Left ventricle myocardium superior (tissue), 1 donor: ENCODE results near the gene PP2D1. TPM values are rescaled to one million over a fixed set of nuclear protein-coding genes. Genes with fewer than 3 reads are reported as not detected.
A peak's percentile ranks its signal among the peaks of the same experiment; 100 is the strongest.
"Not testable (repeated sequence)": the region's sequence is repeated elsewhere in the genome, so short reads cannot be mapped to it uniquely, and the experiment has no call there.

ENCODE experiments used
- ATAC-seq: fragments of 200-7000 bp; cut with Tn5 transposase; one replicate; pipeline ENCODE4 v1.9.1; 2020; ENCODE audit warnings: mild to moderate bottlenecking, moderate library complexity
- DNase-seq: peaks from one replicate; pipeline ENCODE4 v3.0.0-alpha.2; 2020
- intact Hi-C: fragments of 100-400 bp; cut with micrococcal nuclease; formaldehyde crosslinking; loops from one replicate; pipeline ENCODE4 v1.11.0; 2022
- total RNA-seq: library from RNA; stranded (reverse); fragmentation: NEBNext Ultra II Directional; extraction: Animal tissue kit (Norgen Biotek cat#: 25700); gene quantifications from one replicate; pipeline ENCODE4 v1.2.1, GENCODE V29; 2021
- donor health status: DM: no; HTN: yes; CAD: no; lungs with severe emphysema.

Gene PP2D1
- total RNA-seq, 1 donor from 2014 or later: not detected

DNA sequence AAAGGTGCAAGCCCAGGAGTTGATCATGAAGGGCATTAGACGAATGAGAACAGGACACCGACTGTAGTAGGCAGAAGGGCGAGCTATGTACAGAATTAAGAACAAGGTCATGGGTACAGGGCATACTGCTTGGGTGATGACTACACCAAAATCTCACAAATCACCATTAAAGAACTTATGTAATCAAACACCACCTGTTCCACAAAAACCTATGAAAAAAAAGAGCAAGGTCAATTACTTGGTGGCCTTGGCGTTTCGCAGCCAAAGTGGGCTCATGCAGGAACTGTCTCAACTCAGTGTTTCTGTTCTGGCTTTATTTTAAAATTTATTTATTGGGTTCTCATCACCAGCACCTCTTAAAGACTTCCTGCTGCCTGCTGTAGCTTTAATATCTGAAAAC, 30.3 kb upstream of the PP2D1 start:
- intact Hi-C loops: no loop called here
- ATAC-seq (no peak), DNase-seq (no peak)

DNA sequence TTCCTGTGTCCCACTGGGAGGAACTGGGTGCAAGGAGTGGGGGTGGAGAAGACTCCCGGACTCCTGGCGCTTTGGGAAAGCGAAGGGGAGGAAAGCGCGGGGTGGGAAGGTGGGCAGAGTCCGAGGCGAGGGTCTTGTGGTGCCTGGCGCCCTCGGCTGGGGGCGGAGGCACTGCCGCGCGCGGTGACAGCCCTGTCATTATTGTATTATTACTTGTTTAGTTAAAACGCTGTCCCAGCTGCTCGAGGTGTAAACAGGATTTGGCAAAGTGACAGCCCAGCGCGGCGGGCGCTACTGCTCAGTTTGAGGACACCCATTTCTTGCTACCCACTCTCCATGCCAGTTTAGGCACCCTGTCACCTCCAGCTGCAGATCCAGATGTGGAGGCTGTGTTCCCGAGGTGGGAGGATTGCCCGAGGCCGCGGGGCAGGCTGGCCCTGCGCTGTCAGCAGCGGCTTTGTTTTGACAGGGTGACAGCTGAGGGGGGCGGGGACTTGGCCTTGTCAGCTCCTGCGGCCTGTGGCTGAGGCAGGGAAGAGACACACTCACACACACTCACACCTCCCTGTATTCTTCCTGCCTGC, 29.2 kb upstream of the PP2D1 start:
- intact Hi-C loops: no loop called here
- peak; percentile 86 for ATAC-seq
- peak; percentile 95 for DNase-seq

DNA sequence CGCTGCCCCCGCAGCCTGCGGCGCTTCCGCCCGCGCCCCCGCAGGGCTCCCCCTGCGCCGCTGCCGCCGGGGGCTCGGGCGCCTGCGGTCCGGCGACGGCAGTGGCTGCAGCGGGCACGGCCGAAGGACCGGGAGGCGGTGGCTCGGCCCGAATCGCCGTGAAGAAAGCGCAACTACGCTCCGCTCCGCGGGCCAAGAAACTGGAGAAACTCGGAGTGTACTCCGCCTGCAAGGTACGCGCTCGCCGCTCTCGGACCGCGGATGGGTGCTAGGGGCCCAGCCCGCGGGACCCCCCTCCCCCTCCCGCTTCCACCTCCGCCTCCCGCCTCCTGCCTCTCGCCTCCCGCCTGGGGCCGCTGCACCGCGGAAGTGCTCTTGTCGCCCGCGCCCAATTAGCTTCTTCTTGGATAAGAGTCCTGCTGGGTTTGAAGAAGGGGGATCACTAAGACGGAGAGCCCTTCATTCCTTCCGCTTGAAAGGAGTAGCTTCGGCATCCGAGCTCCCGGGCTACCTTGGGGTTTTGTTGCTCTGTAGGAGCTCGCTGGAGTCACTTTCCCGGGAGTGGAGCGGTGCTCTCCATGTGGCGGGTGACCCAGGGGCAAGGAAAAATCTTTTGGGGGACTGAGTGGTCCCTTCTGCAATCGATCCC, 28.6 kb upstream of the PP2D1 start:
- DNase-seq (peak; percentile 88), ATAC-seq (peak; percentile 69)
- intact Hi-C loops: no loop called here

DNA sequence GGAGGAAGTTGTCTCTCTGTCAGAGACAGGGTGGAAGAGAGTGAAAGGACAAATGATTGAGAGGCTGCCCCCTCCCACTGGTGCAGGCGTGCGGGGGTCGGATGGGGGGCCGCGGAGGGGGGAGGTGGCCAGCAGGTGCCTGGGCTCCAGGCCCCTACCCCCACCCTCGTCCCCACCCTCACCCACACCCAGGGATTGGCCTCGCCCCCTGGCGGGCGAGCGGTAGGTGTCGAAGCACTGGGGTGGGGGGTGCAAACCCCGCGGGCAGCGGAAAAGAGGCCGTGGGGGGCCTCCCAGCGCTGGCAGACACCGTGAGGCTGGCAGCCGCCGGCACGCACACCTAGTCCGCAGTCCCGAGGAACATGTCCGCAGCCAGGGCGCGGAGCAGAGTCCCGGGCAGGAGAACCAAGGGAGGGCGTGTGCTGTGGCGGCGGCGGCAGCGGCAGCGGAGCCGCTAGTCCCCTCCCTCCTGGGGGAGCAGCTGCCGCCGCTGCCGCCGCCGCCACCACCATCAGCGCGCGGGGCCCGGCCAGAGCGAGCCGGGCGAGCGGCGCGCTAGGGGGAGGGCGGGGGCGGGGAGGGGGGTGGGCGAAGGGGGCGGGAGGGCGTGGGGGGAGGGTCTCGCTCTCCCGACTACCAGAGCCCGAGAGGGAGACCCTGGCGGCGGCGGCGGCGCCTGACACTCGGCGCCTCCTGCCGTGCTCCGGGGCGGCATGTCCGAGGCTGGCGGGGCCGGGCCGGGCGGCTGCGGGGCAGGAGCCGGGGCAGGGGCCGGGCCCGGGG, 27.9 kb upstream of the PP2D1 start, which contains the start of gene KAT2B:
Gene KAT2B, plus strand, starts transcription at position 682 of the 783 bp plus-strand sequence. Its CDS starts 32 bp downstream, at position 714.
- peak; percentile 89 for DNase-seq
- ATAC-seq: peak; percentile 79
- intact Hi-C loops: no loop called here

DNA sequence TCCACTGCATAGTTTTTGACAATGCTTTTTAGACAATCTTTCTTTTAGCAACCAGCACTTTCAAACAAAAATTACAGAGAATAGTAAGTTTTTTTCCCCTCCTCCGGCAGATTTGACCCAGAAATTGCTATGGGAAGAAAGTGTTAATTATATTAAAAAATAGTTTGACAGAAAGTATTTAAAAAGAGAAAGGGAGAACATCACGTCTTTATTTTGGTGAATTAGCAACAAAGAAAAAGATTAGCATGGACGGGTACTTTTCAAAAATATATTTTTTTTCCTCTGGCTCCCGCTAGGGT, 27.4 kb upstream of the PP2D1 start:
- no peak for ATAC-seq
- intact Hi-C loops: no loop called here
- no peak for DNase-seq

DNA sequence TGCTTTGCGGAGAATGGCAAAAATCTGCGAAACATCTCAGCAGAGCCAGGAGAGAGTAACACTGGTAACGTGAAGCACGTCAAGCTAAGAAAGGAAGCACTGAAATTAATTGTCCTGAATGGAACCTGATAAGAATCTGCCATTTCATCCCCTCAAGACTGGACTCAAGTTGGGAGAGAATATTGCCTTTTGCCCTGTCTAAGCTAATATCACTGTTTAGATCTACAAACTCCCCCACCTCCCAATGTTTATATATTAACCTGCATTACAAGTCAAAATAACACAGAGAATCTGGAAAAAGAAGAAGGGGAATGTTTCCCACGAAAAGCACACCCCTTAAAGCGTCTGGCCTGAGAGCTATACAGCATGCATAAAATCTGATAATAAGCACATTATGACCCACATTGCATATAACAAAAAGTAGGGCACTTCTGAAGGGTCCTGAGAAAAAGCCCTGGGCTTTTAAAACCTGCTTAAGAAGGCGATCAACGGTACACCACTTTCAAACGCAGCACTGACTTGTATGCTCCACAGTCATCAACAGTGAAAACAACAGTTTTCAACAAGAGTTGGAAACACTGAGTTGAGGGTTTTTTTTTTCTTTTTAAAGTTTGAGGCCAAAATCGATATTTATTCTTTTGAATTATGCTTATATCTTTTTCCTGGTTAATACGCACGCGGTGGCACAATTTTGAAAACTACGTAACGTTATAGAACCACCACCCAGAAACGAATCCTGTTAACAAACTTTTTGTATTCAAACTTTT, 26.8 kb upstream of the PP2D1 start:
- ATAC-seq: no peak

DNA sequence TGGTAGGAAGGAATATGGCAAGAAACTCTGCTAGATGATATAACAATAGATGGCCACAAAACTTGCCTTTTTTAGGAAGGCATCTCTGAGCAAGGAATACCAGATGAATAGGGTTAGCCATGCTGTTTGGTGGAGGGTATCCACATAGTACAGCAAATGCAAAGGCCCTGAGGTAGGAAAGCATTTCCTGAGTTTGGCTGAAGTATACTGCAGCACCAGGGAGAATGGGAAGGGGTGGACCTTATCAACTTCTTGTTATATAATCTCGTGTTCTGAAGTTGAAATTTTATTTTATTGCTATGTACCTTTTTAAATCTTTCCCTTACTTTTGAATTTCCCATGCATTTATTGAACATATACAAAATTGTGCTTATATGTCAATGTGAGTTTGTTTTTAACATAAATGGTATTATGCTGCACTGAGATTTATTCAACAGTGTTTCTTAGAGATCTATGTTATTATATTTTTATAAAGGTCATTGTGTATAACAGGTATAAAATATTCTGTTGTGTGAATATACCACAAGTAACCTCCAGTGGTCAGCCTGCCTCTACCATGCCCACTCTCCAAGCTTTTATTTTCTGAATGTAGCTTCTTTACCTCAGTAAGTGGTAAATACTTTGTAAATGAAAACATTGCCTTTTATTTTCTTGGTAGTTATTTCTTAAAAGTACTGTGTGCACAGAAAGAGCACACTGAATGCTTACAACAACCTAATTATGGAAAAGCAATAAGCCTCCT, 25.4 kb upstream of the PP2D1 start:
- ATAC-seq (no peak), DNase-seq (no peak)
- intact Hi-C loops: no loop called here

More for the DNA sequence above, 26.8 kb upstream of the PP2D1 start:
- no peak for DNase-seq
- intact Hi-C loops: no loop called here

DNA sequence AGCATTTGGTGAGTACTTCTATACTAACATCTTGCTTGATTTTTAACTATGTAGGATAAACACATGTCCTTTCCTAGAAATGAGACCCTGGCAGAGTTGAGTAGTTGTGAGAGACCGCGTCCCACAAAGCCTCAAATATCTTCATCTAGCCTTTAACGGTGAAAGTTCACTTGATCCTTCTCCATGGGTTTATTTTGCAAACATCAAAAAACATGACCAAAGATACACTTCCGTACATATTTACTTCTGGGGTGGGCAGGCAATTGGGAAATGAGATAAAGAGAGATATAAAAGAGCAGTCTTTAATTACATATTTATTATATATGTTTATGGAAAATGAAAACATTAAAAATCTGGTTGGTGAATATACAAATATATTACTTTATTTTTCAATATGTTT, 23.0 kb upstream of the PP2D1 start:
- ATAC-seq: no peak
- intact Hi-C loops: no loop called here
- DNase-seq: no peak

DNA sequence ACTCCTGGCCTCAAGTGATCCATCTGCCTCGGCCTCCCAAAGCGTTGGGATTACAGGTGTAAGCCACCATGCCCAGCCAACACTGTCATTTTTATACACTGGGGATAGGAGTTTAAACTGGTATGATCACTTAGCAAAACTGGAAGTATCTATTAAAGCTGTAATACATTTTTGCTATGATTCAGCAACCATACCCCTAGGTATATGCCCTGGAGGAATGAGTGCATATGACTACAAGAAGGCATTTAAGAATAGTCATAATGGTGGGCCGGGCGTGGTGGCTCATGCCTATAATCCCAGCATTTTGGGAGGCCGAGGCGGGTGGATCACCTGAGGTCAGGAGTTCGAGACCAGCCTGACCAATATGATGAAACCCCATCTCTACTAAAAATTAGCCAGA, 19.9 kb upstream of the PP2D1 start:
- ATAC-seq, DNase-seq, intact Hi-C loops: not testable (repeated sequence)

DNA sequence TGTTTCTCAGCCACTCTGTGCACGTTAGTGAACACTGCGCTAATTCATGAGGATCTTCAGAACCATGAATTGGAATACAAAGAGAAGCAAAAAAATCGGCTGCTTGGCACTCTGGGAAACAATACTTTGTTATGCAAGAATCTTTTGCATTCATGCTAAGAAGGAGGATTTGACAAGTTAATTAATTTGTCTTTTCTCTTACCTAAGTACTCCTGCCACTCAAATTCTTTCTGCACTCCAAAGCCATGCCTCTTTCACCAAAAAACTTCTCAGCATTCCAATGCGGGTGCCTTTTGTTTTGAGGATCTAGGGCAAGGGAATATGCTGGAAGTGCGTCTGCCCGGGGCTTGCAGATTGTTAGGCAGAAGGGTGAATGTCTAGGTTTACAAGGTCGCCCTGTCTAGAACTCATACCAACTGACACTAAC, 16.9 kb upstream of the PP2D1 start:
- intact Hi-C loops: no loop called here
- ATAC-seq (no peak), DNase-seq (no peak)

DNA sequence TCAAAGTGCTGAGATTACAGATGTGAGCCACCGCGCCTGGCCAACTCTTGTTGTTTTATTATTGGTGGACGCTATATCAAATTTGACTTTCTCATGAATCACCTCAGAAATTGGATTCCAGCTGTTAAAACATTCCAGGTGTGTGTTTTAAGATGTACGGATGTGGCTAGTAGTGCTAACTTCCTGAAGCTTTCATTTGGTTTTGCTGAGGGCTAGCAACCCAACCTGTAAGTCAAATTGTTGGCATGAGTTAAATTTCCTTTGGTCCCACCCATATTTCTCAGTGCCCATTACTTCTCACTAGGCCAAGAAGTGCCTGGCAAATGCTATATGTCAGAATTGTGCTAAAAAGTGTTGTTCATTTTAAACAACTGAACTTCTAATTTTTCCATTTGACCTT, 15.1 kb upstream of the PP2D1 start:
- intact Hi-C loops: no loop called here
- ATAC-seq (no peak), DNase-seq (no peak)

DNA sequence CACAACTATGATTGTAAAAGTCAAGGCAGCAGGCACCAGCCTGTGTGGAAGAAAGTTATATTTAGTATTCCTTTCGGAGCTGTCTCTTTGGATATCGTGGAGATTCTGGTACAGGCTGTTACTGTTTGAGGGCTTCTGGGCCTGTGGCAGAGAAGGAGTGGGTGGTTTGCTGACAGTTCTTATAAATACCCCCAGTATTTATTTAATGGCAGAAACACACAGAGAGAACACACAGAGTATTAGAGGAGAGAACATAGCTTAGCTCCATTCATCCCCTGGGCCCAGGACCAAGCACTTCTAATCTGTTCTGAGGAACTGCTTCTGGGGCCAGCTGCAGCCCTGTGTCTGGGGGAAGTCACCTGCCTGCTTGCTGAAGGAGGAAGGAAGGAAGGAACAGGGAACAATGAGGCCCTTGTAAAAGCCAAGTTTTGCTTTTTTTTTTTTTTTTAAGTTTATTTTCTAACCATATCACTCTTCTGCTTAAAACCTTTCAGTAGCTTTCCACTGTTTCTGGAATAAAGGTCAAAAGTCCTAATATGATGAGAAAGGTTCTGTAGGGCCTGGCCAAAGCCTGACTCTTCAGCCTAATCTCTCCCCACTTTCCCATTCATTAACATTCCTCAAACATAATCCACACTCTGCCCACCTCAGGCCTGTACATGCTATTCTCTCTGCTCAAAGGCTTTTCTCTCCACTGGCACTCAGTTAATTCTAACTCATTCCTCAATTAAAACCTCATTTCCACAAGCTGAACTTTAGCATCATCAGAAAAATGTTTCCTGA, 11.8 kb upstream of the PP2D1 start:
- DNase-seq: peak; percentile 42

DNA sequence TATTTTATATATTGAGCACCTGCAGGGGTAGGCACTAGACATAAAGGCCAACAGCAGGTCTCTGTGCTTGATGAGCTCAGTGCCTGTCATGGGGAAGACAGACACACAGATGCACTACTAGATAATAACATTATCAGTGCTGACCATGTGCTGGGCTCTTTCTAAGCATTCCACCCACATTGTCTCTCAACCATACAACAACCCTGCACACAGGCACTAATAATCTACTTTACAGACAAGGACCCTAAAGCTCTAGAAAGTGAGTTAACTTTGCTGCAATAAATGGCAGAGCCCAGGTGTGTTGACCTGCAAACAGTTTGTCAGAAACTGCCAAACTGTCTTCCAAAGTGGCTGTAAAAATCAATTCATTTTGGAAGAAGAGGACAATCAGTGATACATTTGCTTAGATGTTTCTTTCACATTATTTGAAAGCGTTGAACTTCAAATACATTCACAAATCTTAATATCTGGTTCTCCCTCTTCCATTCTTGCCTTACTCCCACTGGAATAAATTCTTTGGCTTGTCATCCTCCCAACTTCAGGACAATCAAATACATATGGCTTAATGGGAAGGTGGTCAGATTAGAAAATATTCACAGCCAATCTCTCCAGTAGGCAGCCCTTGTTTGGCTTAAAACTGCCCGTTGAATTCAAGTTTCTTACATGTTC, 11.0 kb upstream of the PP2D1 start:
- intact Hi-C loops: no loop called here
- ATAC-seq: no peak
- DNase-seq: no peak

More for the DNA sequence above, 11.8 kb upstream of the PP2D1 start:
- intact Hi-C loops: no loop called here
- ATAC-seq: peak; percentile 94

DNA sequence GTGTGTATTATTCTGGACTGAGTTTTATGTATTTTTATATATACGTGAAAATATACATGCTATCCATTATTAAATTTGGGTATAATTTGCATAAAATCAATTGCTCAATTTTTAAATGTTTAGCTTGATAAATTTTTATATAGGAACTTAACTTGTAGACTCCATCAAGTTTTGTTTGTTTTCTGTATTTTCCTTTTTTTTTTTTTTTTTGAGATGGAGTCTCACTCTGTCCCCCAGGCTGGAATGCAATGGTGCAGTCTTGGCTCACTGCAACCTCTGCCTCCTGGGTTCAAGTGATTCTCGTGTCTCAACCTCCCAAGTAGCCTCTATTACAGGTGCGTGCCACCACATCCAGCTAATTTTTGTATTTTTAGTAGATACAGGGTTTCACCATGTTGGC, 4.0 kb upstream of the PP2D1 start:
- DNase-seq, intact Hi-C loops, ATAC-seq: not testable (repeated sequence)

DNA sequence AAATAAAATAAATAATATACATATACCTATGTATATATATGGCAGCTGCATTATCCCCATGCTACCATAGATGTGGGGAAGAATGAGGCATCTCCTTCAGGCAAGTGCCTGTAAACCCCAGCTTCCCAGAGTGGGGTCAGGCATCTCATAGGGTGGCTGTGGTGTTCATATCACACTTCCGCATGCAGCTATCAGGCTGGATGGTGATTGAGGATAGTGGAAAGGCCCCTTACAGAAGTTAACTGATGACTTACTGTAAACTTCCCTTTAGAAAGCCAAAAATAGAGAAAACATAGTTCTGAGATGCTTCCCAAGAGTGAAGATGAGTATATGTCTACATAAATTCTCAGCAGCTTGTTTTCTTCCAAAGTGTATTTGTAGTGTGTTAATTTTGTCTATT, 3.5 kb upstream of the PP2D1 start:
- intact Hi-C loops: no loop called here
- DNase-seq: no peak
- no peak for ATAC-seq

DNA sequence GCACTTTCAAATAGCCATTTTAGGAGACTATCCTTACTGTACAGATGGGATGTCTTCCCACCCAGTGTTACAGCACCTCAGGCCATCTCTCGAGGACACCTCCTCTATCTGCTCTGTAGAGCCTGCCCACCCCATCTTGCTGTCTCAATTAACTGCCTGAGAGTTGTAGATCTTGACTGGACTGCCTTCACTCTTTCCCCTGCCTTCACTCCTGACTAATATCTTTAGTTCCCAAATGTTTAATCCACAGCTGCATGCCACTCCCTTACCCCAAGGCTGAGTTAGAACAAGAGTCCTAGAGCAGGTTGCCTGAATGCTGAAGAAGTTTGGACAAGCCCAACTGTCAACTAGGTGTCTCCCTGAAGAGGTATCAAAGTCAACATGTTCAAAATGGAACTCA, 1.3 kb upstream of the PP2D1 start:
- DNase-seq (no peak), ATAC-seq (no peak)
- intact Hi-C loops: no loop called here

DNA sequence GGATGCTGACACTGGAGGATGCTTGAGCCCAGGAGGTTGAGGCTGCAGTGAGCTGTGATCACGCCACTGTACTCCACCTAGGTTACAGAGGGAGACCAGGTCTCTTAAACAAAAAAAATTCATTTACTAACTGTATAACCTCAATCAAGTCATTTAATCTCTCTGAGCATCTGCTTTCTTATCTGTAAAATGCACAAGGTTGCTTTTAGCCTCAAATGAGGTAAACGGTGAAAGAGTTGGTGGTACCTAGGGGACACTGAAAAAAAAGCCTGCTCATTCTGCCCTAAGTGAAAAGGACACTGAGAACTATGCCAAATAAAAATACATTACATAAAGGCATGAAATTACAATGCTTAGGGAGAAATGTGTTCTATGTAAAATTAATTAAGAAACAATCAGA, 3.4 kb downstream of the PP2D1 start:
- ATAC-seq: no peak
- intact Hi-C loops: no loop called here
- DNase-seq: no peak

DNA sequence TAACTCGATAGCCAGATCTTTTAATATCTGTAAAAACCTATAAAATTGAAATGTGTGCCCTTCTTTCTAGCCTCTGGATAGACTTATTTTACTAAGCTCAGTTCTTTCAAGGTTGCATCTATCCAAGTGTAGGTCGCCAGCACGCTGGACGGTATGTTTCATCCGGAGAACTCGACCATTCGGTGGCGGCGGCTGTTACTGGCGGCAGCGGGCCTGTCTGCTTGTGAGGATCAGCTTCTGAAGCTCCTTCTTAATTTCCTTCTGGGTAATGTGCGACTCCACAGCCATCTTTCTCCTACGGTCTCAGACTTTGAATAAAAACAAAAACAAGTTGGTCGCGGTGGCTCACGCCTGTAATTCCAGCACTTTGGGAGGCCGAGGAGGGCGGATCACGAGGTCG, 4.1 kb downstream of the PP2D1 start:
- no peak for ATAC-seq
- intact Hi-C loops: no loop called here
- DNase-seq: no peak
